ENCODE data around the gene TSSC4.

The TSSC4 gene

GRCh38 chr11:2420502-2421225 lies 20.1 kb downstream of the TSSC4 start:
- DNase-seq, result peak; percentile 75

GRCh38 chr11:2421226-2421994 lies 20.9 kb downstream of the TSSC4 start:
- no peak for DNase-seq

DNA sequence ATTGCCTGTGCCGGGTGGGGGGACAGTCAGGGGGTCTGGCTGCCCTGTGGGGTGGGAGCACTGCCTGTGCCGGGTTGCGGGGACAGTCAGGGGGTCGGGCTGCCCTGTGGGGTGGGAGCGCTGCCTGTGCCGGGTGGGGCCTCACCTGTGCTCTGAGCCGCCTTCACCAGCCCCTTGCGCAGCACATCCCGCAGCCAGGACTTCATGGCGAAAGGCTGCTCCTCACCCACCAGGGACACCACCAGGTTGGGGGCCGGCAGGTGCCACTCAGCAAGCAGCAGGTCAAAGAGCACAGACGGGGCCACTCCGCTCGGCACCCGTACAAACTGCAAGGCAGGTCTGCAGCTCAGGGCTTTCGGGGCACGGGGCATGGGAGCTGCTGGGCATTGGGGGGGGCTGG lies 21.4 kb downstream of the TSSC4 start:
- DNase-seq, result no peak

DNA sequence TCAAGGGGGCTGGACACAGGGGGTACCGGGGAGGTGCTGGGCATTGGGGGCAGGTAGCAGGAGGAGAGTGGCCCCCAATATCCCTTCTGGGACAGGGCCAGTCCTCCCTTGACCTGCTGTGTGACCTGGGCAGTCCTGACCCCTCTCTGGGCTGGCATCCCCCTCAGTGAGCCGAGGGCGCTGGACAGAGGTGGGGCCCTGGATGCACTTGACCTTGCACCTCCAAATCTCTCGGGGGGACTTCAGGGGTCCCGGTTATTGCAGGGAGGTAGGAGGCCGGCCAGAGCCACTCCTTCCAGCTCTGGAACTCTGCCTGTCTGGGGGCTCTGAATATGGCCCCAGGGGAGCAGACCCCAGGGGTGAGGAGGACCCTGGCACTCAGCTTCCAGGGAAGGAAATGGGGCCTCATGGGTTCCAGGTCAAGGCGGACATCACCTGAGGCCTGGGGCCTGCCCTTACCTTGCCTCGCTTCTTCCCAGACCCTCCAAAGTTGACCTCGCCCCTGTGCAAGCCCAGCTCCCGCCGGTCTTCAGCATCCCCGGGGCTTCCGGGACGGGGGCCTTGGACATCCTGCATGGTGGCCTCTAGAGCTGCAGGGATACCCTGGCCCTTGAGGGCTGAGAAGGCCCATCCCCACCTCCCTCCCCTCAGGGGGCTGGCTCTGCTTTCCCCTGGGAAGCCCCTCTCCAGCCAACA lies 22.1 kb downstream of the TSSC4 start:
- no peak for DNase-seq

DNA sequence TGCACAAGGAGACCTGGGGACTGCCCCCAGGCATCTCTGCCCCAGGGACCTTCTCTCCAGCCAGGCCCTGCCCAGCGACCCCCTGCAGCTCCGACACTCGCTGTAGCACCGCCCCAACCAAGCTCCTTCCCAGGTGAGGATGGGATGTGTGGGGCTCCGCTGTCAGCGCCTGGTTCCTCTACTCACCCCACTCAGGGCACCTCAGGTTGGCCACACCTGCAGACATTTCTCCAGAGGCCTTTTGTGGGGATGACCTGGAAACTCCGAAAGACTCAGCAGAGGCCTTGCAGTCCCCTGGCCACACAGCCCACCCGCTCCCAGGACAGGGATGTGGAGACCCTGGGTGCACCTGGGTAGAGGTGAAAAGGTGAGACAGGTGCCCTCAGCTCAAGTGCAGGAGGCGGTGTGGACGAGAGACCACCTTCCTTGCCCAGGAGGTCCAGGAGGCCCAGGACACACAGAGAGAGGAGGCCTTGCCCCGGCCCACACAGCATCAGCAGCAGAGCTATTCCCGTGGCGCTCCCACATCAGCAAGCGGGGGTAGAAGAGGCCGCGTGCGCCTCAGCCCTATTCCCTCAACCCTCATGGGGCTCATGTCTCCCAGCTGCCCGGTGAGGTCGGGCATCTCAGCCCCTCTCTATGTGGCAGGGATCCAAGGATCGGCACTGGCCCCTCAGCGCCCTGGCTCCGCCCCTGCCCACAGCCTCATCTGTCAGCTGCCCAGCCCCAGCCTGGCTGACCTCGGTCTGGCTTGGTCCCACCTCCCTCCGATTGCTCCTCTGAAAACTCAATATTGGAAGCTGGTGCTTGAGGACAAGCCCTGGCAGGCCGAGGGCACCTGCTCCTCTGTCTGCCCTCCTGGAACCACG lies 22.8 kb downstream of the TSSC4 start:
- DNase-seq, result no peak

DNA sequence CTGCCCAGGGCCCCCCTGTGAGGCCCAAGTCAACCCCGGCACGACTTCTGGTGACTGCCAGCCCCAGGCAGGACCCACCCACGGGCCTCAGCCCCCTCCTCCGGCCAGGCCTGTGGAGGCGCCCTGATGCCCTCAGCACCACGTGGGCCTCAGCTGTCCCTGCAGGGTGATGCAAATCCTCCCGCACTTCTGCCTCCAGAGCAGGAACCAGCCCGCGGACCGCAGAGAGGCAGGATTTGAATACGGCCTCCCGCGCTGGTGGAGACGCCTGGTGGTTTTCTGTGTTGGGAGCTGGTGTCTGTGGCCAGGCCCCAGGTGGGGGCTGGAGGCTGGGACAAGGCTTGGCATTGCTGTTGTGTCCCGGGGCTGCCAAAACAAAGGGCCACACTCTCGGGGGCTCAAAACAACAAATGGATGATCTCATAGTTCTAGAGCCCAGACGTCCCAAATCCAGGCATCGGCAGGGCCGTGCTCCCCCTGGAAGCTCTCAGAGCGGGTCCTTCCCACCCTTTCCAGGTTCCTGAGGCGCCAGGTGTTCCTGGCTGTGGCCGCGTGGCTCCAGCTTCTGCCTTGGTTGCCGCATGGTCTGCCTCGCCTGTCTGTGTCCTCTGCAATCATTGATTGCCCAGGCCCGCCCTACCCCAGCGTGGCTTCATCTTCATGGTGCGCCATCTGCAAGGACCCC lies 24.4 kb downstream of the TSSC4 start:
- DNase-seq, result no peak

GRCh38 chr11:2425506-2425905 lies 25.0 kb downstream of the TSSC4 start:
- DNase-seq, result no peak

- DNase-seq, result no peak
Measured at GRCh38 chr11:2426221-2426620, 25.7 kb downstream of the TSSC4 start.

GRCh38 chr11:2426826-2427521 lies 26.4 kb downstream of the TSSC4 start:
- DNase-seq, result no peak

DNA sequence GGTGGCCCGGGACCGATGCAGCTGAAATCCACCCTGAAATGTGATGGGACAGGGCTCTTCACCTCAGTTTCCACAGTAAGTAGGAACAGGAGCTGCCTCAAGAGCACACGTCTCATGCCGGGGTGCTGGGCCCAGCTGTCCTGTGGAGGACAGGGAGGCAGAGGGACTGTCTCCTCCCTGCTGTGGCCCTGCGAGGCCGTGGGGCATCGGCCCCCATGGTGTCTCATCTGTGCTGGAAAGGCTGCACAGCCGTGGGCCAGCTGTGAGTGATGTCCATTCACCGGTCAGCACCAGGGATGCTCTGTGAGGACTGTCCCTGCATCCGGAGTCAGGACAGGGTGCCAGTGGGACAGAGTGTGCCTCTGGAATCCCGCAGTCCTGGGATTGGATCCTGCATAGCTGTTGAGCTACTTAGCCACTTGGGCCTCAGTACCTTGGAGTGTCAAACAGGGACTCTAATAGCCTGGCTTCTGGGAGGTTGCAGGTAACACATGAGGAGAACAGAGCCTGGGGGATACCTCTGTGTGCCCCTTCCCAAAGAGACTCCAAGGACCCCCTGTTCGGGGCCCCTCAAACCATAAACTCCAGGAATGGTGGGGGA lies 27.3 kb downstream of the TSSC4 start:
- no peak for DNase-seq

- DNase-seq, result peak; percentile 90
Measured at GRCh38 chr11:2428322-2428795, 27.8 kb downstream of the TSSC4 start.

DNA sequence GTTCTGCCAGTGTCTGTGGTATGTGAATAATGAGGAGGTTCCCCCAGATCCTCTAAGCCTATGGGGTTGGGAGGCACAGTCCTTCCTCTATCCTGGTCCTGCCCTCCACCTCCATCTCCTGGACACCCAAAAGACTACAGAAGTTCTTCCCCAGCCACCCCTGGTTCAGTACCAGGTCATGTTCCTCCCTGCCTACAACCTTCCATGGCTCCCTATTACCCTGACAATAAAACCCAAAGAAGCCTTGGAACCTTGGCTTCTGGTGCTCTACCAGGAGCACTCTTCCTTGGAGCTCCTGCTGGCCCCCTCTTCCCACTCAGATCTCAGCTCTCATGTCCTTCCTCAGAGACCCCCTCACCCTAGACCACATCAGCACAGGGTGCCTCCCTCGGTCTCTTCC lies 30.8 kb downstream of the TSSC4 start:
- DNase-seq, result no peak

- DNase-seq, result no peak
Measured at GRCh38 chr11:2432171-2432621, 31.6 kb downstream of the TSSC4 start.

DNA sequence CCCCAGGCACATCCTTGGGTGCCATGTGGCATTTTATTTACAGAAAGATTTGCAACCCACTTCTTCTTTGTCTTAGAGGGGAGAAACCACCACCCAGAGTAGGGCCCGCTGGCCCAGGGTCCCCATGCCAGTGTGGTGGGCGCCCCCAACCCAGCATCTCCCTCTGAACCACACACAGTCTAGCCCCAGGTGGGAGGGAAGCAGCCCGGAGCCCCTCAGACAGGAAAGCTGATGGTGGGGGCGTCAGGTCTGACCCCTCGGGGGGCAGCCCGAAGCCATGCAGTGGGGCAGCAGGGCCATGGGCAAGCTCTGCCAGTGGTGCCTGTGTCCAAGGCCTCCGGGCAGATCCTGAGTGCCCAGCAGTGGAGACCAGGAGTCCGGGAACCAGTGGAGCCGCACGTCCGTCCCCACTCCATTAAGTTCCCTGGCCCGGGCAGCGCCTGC lies 32.1 kb downstream of the TSSC4 start:
- DNase-seq, result no peak

DNA sequence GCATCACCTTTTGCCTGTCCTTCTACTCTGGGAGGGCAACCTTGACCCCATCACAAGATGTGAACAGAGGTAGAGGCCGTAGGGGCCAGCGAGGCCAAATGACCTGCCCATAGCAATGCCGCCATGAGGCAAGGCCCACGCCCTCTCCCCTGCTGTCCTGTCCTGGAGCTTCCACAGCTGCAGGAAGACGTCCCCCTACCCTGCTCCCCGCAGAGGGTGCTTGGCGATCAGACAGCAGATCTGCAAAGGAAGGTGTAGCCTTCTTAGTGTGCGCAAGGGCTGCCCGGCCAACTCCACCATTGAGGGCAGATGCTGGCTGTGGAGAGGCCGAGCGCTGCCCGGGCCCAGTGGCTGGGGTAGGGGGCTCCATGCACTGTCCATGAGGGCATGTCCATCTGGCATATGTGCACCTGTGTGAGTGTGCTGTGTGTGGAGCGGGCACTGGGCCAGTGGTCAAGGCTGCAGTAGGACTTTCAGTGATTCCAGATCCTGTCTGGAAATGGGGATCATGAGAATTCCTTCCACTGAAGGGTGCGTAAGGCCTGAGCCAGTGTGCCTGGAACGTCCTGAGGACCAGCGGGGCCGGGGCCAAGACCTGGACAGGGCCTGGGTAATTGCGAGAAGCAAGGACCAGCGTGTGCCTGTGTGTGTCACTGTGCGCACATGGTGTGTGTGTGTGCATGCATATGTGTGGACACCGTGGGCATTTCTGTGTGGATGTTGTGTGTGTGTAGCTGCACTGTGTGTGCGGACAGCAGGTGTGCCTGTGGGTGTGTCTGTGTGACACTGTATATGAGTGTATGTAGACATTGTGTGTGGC lies 32.8 kb downstream of the TSSC4 start:
- peak; percentile 7 for DNase-seq

- DNase-seq, result peak; percentile 4
Measured at GRCh38 chr11:2434008-2434407, 33.5 kb downstream of the TSSC4 start.

DNA sequence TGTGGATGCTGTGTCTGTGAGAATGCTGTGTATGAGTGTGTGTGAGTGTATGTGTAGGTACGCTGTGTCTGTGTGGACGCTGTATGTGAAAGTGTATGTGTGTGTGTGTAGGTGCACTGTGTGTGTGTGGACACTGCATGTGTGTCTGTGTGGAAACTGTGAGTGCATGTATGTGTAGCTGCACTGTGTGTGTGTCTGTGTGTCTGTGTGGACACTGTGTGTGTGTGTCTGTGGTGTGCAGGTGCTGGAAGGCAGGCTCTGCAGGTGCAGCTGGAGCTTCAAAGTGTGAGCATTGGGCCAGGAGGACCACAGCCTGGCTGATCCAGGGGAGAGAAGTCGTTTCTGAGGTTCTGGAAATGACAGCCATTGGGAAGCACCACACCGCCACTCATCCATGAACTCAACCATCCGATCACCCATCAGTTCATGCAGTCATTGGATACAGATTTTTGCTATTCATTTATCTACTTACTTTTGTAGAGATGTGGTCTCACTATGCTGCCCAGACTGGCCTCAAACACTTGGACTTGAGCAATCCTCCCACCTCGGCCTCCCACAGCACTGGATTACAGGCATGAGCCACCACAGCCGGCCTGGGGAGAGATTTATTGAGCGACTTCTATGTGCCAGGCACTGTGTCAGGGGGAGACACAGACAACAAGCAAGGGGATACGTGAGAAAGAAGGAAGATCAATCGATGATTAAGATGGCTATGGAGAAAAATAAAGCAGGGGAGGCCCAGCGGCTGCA lies 34.1 kb downstream of the TSSC4 start:
- DNase-seq, result peak; percentile 3

GRCh38 chr11:2435288-2436012 lies 34.9 kb downstream of the TSSC4 start:
- DNase-seq, result peak; percentile 4
